ENCODE data around the gene AAK1. TPM values are rescaled to one million over a fixed set of nuclear protein-coding genes. Genes with fewer than 3 reads are reported as not detected.

The AAK1 gene
- total and polyA plus RNA-seq, 2 experiments from 2014 or later: 39.0 to 52.4 TPM

DNA sequence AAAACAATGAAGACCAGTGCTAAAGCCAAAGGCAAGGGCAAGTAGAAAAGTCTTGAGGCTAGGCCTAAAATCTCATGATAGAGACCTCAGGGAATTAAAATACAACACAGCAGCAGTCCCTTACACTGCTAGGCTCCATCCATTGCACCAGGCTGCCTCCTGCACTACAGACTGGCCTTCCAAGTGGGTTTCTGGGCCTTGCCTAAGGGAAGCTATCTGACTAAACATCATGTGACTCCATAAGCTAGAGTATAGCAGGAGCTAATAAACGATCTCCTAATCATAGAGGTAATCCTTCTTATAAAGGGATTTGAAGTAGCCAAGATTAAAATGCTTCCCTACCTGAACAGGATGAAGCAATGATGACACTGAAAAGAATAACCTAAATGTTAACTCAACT is 128.7 kb downstream of the AAK1 start:
- H3K79me2 ChIP-seq (replicated peaks; ENCODE audit: insufficient read depth): no peaks in the 10 kb centered on the region
- no peak overlapping the region for H2AFZ ChIP-seq
- no peak overlapping the region for H3K4me3 ChIP-seq
- DNase-seq (ENCODE audit: low spot score): no peak
- H3F3A ChIP-seq (replicated peaks; ENCODE audit: low read depth): 0 out of 2 replicates have a peak, but pooled peaks cover 3% of the 10 kb centered on the region
- no peak overlapping the region for H3K4me3 Mint-ChIP-seq
- H3K27me3 Mint-ChIP-seq (ENCODE audit: insufficient read depth, low read depth, poor library complexity): peaks cover 3% of the 10 kb centered on the region
- peak overlapping the region; percentile 88 for H3K27ac Mint-ChIP-seq
- no peak for ATAC-seq
- no peak for TF ChIP-seq EZH2 (IDR thresholded peaks at IDR 0.05; ENCODE audit: low read depth, unreplicated experiment)
- no peak for TF ChIP-seq CREB1 (CRISPR knock-in tag; IDR thresholded peaks at IDR 0.05; ENCODE audit: low read depth)
- TF ChIP-seq STAT1 (IDR thresholded peaks at IDR 0.05; ENCODE audit: unreplicated experiment): no peak
- TF ChIP-seq, protein P1, sequence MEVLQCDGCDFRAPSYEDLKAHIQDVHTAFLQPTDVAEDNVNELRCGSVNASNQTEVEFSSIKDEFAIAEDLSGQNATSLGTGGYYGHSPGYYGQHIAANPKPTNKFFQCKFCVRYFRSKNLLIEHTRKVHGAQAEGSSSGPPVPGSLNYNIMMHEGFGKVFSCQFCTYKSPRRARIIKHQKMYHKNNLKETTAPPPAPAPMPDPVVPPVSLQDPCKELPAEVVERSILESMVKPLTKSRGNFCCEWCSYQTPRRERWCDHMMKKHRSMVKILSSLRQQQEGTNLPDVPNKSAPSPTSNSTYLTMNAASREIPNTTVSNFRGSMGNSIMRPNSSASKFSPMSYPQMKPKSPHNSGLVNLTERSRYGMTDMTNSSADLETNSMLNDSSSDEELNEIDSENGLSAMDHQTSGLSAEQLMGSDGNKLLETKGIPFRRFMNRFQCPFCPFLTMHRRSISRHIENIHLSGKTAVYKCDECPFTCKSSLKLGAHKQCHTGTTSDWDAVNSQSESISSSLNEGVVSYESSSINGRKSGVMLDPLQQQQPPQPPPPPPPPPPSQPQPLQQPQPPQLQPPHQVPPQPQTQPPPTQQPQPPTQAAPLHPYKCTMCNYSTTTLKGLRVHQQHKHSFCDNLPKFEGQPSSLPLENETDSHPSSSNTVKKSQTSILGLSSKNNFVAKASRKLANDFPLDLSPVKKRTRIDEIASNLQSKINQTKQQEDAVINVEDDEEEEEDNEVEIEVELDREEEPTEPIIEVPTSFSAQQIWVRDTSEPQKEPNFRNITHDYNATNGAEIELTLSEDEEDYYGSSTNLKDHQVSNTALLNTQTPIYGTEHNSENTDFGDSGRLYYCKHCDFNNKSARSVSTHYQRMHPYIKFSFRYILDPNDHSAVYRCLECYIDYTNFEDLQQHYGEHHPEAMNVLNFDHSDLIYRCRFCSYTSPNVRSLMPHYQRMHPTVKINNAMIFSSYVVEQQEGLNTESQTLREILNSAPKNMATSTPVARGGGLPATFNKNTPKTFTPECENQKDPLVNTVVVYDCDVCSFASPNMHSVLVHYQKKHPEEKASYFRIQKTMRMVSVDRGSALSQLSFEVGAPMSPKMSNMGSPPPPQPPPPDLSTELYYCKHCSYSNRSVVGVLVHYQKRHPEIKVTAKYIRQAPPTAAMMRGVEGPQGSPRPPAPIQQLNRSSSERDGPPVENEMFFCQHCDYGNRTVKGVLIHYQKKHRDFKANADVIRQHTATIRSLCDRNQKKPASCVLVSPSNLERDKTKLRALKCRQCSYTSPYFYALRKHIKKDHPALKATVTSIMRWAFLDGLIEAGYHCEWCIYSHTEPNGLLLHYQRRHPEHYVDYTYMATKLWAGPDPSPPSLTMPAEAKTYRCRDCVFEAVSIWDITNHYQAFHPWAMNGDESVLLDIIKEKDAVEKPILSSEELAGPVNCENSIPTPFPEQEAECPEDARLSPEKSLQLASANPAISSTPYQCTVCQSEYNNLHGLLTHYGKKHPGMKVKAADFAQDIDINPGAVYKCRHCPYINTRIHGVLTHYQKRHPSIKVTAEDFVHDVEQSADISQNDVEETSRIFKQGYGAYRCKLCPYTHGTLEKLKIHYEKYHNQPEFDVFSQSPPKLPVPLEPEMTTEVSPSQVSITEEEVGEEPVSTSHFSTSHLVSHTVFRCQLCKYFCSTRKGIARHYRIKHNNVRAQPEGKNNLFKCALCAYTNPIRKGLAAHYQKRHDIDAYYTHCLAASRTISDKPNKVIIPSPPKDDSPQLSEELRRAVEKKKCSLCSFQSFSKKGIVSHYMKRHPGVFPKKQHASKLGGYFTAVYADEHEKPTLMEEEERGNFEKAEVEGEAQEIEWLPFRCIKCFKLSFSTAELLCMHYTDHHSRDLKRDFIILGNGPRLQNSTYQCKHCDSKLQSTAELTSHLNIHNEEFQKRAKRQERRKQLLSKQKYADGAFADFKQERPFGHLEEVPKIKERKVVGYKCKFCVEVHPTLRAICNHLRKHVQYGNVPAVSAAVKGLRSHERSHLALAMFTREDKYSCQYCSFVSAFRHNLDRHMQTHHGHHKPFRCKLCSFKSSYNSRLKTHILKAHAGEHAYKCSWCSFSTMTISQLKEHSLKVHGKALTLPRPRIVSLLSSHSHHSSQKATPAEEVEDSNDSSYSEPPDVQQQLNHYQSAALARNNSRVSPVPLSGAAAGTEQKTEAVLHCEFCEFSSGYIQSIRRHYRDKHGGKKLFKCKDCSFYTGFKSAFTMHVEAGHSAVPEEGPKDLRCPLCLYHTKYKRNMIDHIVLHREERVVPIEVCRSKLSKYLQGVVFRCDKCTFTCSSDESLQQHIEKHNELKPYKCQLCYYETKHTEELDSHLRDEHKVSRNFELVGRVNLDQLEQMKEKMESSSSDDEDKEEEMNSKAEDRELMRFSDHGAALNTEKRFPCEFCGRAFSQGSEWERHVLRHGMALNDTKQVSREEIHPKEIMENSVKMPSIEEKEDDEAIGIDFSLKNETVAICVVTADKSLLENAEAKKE (CRISPR knock-in tag; IDR thresholded peaks at IDR 0.05): no peak
- TF ChIP-seq, protein P2, sequence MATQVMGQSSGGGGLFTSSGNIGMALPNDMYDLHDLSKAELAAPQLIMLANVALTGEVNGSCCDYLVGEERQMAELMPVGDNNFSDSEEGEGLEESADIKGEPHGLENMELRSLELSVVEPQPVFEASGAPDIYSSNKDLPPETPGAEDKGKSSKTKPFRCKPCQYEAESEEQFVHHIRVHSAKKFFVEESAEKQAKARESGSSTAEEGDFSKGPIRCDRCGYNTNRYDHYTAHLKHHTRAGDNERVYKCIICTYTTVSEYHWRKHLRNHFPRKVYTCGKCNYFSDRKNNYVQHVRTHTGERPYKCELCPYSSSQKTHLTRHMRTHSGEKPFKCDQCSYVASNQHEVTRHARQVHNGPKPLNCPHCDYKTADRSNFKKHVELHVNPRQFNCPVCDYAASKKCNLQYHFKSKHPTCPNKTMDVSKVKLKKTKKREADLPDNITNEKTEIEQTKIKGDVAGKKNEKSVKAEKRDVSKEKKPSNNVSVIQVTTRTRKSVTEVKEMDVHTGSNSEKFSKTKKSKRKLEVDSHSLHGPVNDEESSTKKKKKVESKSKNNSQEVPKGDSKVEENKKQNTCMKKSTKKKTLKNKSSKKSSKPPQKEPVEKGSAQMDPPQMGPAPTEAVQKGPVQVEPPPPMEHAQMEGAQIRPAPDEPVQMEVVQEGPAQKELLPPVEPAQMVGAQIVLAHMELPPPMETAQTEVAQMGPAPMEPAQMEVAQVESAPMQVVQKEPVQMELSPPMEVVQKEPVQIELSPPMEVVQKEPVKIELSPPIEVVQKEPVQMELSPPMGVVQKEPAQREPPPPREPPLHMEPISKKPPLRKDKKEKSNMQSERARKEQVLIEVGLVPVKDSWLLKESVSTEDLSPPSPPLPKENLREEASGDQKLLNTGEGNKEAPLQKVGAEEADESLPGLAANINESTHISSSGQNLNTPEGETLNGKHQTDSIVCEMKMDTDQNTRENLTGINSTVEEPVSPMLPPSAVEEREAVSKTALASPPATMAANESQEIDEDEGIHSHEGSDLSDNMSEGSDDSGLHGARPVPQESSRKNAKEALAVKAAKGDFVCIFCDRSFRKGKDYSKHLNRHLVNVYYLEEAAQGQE (IDR thresholded peaks at IDR 0.05; ENCODE audit: unreplicated experiment): no peak
- TF ChIP-seq EZH2phosphoT487 (IDR thresholded peaks at IDR 0.05; ENCODE audit: unreplicated experiment): no peak
- no peak for TF ChIP-seq NANOG (IDR thresholded peaks at IDR 0.05; ENCODE audit: borderline replicate concordance)
- TF ChIP-seq JUNB (IDR thresholded peaks at IDR 0.05; ENCODE audit: unreplicated experiment): no peak
- no peak for TF ChIP-seq ZNF331 (CRISPR knock-in tag; IDR thresholded peaks at IDR 0.05; ENCODE audit: low read depth)
- TF ChIP-seq ZNF114 (CRISPR knock-in tag; IDR thresholded peaks at IDR 0.05): no peak
- TF ChIP-seq, protein P3, sequence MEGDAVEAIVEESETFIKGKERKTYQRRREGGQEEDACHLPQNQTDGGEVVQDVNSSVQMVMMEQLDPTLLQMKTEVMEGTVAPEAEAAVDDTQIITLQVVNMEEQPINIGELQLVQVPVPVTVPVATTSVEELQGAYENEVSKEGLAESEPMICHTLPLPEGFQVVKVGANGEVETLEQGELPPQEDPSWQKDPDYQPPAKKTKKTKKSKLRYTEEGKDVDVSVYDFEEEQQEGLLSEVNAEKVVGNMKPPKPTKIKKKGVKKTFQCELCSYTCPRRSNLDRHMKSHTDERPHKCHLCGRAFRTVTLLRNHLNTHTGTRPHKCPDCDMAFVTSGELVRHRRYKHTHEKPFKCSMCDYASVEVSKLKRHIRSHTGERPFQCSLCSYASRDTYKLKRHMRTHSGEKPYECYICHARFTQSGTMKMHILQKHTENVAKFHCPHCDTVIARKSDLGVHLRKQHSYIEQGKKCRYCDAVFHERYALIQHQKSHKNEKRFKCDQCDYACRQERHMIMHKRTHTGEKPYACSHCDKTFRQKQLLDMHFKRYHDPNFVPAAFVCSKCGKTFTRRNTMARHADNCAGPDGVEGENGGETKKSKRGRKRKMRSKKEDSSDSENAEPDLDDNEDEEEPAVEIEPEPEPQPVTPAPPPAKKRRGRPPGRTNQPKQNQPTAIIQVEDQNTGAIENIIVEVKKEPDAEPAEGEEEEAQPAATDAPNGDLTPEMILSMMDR (conservative IDR thresholded peaks at IDR 0.05; ENCODE audit: low read depth in 2 of 2): no peak
- no peak for TF ChIP-seq POLR2AphosphoS5 (IDR thresholded peaks at IDR 0.05; ENCODE audit: low read depth)
- TF ChIP-seq, protein P4, sequence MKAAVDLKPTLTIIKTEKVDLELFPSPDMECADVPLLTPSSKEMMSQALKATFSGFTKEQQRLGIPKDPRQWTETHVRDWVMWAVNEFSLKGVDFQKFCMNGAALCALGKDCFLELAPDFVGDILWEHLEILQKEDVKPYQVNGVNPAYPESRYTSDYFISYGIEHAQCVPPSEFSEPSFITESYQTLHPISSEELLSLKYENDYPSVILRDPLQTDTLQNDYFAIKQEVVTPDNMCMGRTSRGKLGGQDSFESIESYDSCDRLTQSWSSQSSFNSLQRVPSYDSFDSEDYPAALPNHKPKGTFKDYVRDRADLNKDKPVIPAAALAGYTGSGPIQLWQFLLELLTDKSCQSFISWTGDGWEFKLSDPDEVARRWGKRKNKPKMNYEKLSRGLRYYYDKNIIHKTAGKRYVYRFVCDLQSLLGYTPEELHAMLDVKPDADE (IDR thresholded peaks at IDR 0.05): no peak
- peaks cover 45% of the 10 kb centered on the region for H3K36me3 Mint-ChIP-seq (ENCODE audit: low read depth)
- peak overlapping the region; percentile 66; the same call in 1 of the 2 replicates for H3K27ac ChIP-seq (ENCODE audit: low read depth)
- H3K4me1 Mint-ChIP-seq: peaks cover 14% of the 10 kb centered on the region
- peaks cover 6% of the 10 kb centered on the region; the same call in 1 of the 2 replicates for H3K4me1 ChIP-seq (ENCODE audit: insufficient read depth)
- H4K20me1 ChIP-seq (replicated peaks; ENCODE audit: insufficient read depth): no peaks in the 10 kb centered on the region
- H3K4me2 ChIP-seq: no peak overlapping the region
- H3K36me3 ChIP-seq (ENCODE audit: insufficient read depth): peaks cover 5% of the 10 kb centered on the region
- H3K9me2 ChIP-seq (ENCODE audit: insufficient read depth): no peaks in the 10 kb centered on the region
- no peaks in the 10 kb centered on the region for H3K9me3 Mint-ChIP-seq
- H3K27me3 ChIP-seq (ENCODE audit: insufficient read depth): no peaks in the 10 kb centered on the region

Measured in GM23338 (cell line).